HCT116 (cell line): ENCODE measurements around the gene HOXA13. TPM values are rescaled to one million over a fixed set of nuclear protein-coding genes. Genes with fewer than 3 reads are reported as not detected.

Experiments
- ATAC-seq: fragments of 200-7000 bp; cut with Tn5 transposase; 2 replicates; pipeline ENCODE4 v1.9.1; 2020; ENCODE audit warnings: mild to moderate bottlenecking, moderate library complexity
- BruUV-seq: library from RNA; stranded (reverse); fragments of 400-500 nt; replicated peaks from 2 replicates; lab custom pipeline; 2021; lab: Mats Ljungman, UMichigan
- CTCF ChIA-PET: fragments of 300-600 bp; sonication (Branson Sonifier 250); formaldehyde crosslinking; loops from one replicate; lab custom pipeline; 2021; ENCODE audit warnings: antibody characterized with exemption; lab: Charles Lee
- POLR2A ChIA-PET: fragments of 300-600, 350-600 bp; sonication (Branson Sonifier 250); formaldehyde crosslinking; loops from one replicate; lab custom pipeline; 2021; ENCODE audit warnings: antibody characterized with exemption; lab: Charles Lee
- RAD21 ChIA-PET, 2 experiments: fragments of 300-600 bp; sonication (Branson Sonifier 250); formaldehyde crosslinking; loops; one replicate each; lab custom pipeline; 2023; ENCODE audit warnings: low total read pairs in 2 of 2; ENCODE audit not compliant: uncharacterized antibody in 2 of 2, unreplicated experiment in 2 of 2, low non-redundant PET in 1 of 2; lab: Charles Lee
- DNase-seq: peaks from one replicate; pipeline ENCODE4 v3.0.0-alpha.2; 2010; ENCODE audit warnings: low read depth, low spot score
- H2AFZ ChIP-seq: fragments of 200-600 bp; shearing (Covaris generic), sonication (generic); 2 replicates; pipeline ENCODE4 v1.6.1; 2017; ENCODE audit warnings: low read depth, mixed run types, mixed read lengths, antibody characterized with exemption, low read length; ENCODE audit not compliant: poor library complexity, severe bottlenecking
- H3K27ac ChIP-seq: 2 replicates; pipeline ENCODE4 v1.5.1; 2012; ENCODE audit warnings: low read depth, low read length
- H3K27me3 ChIP-seq: fragments of 200-600 bp; sonication (generic); 2 replicates; pipeline ENCODE4 v1.6.1; 2016; ENCODE audit warnings: mixed run types, low read length, mixed read lengths; ENCODE audit not compliant: insufficient read depth
- H3K36me3 ChIP-seq, 2 experiments: fragments of 200-500 bp in 1 of 2; fragments of 200-600 bp in 1 of 2; sonication (Bioruptor generic) in 1 of 2; sonication (generic) in 1 of 2; 2 replicates each; pipeline versions ENCODE4 v1.5.1 to v1.6.1; 2014 to 2016; ENCODE audit warnings: low read length in 2 of 2, inconsistent platforms in 1 of 2, mixed read lengths in 1 of 2, mixed run types in 1 of 2; ENCODE audit not compliant: insufficient read depth in 2 of 2, control insufficient read depth in 1 of 2
- H3K4me1 ChIP-seq, 2 experiments: fragments of 200-600 bp in 1 of 2; sonication (generic) in 1 of 2; 2 replicates each; pipeline versions ENCODE4 v1.5.1 to v1.6.1; 2012 to 2017; ENCODE audit warnings: low read length in 2 of 2, inconsistent platforms in 1 of 2, mild to moderate bottlenecking in 1 of 2, mixed read lengths in 1 of 2, mixed run types in 1 of 2, moderate library complexity in 1 of 2; ENCODE audit not compliant: insufficient read depth in 2 of 2, control insufficient read depth in 1 of 2
- H3K4me2 ChIP-seq: fragments of 200-600 bp; sonication (generic); 2 replicates; pipeline ENCODE4 v1.6.1; 2017; ENCODE audit warnings: mixed run types, low read length, mixed read lengths
- H3K4me3 ChIP-seq, 2 experiments: fragments of 200-600 bp in 1 of 2; sonication (generic) in 1 of 2; replicated peaks in 1 of 2; 2 replicates each; pipeline ENCODE4 v1.5.1; 2011 to 2016; ENCODE audit warnings: low read length in 2 of 2, control low read depth in 1 of 2, low read depth in 1 of 2, mild to moderate bottlenecking in 1 of 2, mixed read lengths in 1 of 2, mixed run types in 1 of 2
- H3K79me2 ChIP-seq: fragments of 200-600 bp; sonication (generic); 2 replicates; pipeline ENCODE4 v1.6.1; 2017; ENCODE audit warnings: mild to moderate bottlenecking, mixed run types, low read length, moderate library complexity, mixed read lengths; ENCODE audit not compliant: insufficient read depth
- H3K9ac ChIP-seq: fragments of 200-600 bp; sonication (generic); 2 replicates; pipeline ENCODE4 v1.6.1; 2016; ENCODE audit warnings: low read length, mixed read lengths
- H3K9me2 ChIP-seq: fragments of 200-600 bp; sonication (generic), shearing (Covaris generic); 2 replicates; pipeline ENCODE4 v1.6.1; 2017; ENCODE audit warnings: mixed run types, mild to moderate bottlenecking, moderate library complexity; ENCODE audit not compliant: insufficient read depth
- H3K9me3 ChIP-seq, 2 experiments: fragments of 200-500 bp in 1 of 2; fragments of 200-600 bp in 1 of 2; sonication (Bioruptor generic) in 1 of 2; sonication (generic) in 1 of 2; 2 replicates each; pipeline ENCODE4 v1.6.1; 2014 to 2017; ENCODE audit warnings: low read length in 2 of 2, mixed read lengths in 2 of 2, inconsistent platforms in 1 of 2, low read depth in 1 of 2, mild to moderate bottlenecking in 1 of 2, mixed run types in 1 of 2, moderate library complexity in 1 of 2; ENCODE audit not compliant: control insufficient read depth in 1 of 2, insufficient read depth in 1 of 2
- H4K20me1 ChIP-seq: fragments of 200-600 bp; sonication (generic), shearing (Covaris generic); 2 replicates; pipeline ENCODE4 v1.6.1; 2017; ENCODE audit warnings: mixed run types, mild to moderate bottlenecking, moderate library complexity; ENCODE audit not compliant: insufficient read depth
- ATF3 ChIP-seq: IDR thresholded peaks from 2 replicates; pipeline ENCODE4 v1.6.1; 2012
- CBX3 ChIP-seq: IDR thresholded peaks from 2 replicates; pipeline ENCODE4 v1.6.1; 2012; ENCODE audit warnings: low read depth
- CEBPB ChIP-seq: IDR thresholded peaks from 2 replicates; pipeline ENCODE4 v1.6.1; 2012; ENCODE audit warnings: low read depth
- EGR1 ChIP-seq: IDR thresholded peaks from 2 replicates; pipeline ENCODE4 v1.6.1; 2012; ENCODE audit warnings: low read depth
- ELF1 ChIP-seq: IDR thresholded peaks from 2 replicates; pipeline ENCODE4 v1.6.1; 2012; ENCODE audit warnings: low read depth, borderline replicate concordance
- EZH2 ChIP-seq: fragments of 200-600 bp; sonication (generic); IDR thresholded peaks from 2 replicates; pipeline ENCODE4 v1.6.1; 2017; ENCODE audit warnings: antibody characterized with exemption, mixed run types
- EZH2phosphoT487 ChIP-seq: fragments of 200-600 bp; IDR thresholded peaks from 2 replicates; pipeline ENCODE4 v1.6.1; 2018; ENCODE audit warnings: antibody characterized with exemption, borderline replicate concordance
- JUND ChIP-seq: IDR thresholded peaks from 2 replicates; pipeline ENCODE4 v1.6.1; 2012
- POLR2AphosphoS5 ChIP-seq: IDR thresholded peaks from 2 replicates; pipeline ENCODE4 v1.6.1; 2011; ENCODE audit warnings: mild to moderate bottlenecking, low read depth, low read length, moderate library complexity
- SIN3A ChIP-seq: IDR thresholded peaks from 2 replicates; pipeline ENCODE4 v1.6.1; 2012; ENCODE audit warnings: low read depth
- SP1 ChIP-seq: IDR thresholded peaks from 2 replicates; pipeline ENCODE4 v1.6.1; 2012; ENCODE audit warnings: low read depth
- SRF ChIP-seq: IDR thresholded peaks from 2 replicates; pipeline ENCODE4 v1.6.1; 2012; ENCODE audit warnings: low read depth
- TCF7L2 ChIP-seq: IDR thresholded peaks from 2 replicates; pipeline ENCODE4 v1.7.0; 2011; ENCODE audit warnings: borderline replicate concordance, inconsistent platforms; ENCODE audit not compliant: insufficient read depth, insufficient read length; ENCODE audit errors: extremely low read depth
- YY1 ChIP-seq: IDR thresholded peaks from 2 replicates; pipeline ENCODE4 v1.6.1; 2011; ENCODE audit warnings: low read length, low read depth, moderate library complexity, mild to moderate bottlenecking; ENCODE audit not compliant: insufficient replicate concordance; ENCODE audit errors: extremely low read depth
- ZFX ChIP-seq: fragments of 450-650 bp; IDR thresholded peaks from 2 replicates; pipeline ENCODE4 v1.6.1; 2017
- intact Hi-C: fragments of 100-400 bp; cut with micrococcal nuclease; formaldehyde crosslinking; loops from 2 replicates; pipeline ENCODE4 v1.10.0; 2022
- total RNA-seq: library from RNA; stranded (reverse); gene quantifications from one replicate; pipeline ENCODE4 v1.2.1, GENCODE V29; 2021; ENCODE audit not compliant: unreplicated experiment
- TF ChIP-seq, protein P1 (sequence below): IDR thresholded peaks from 2 replicates; pipeline ENCODE4 v1.6.1; 2012

Gene HOXA13
- total RNA-seq, 1 experiment from 2014 or later: 3.6 TPM

DNA sequence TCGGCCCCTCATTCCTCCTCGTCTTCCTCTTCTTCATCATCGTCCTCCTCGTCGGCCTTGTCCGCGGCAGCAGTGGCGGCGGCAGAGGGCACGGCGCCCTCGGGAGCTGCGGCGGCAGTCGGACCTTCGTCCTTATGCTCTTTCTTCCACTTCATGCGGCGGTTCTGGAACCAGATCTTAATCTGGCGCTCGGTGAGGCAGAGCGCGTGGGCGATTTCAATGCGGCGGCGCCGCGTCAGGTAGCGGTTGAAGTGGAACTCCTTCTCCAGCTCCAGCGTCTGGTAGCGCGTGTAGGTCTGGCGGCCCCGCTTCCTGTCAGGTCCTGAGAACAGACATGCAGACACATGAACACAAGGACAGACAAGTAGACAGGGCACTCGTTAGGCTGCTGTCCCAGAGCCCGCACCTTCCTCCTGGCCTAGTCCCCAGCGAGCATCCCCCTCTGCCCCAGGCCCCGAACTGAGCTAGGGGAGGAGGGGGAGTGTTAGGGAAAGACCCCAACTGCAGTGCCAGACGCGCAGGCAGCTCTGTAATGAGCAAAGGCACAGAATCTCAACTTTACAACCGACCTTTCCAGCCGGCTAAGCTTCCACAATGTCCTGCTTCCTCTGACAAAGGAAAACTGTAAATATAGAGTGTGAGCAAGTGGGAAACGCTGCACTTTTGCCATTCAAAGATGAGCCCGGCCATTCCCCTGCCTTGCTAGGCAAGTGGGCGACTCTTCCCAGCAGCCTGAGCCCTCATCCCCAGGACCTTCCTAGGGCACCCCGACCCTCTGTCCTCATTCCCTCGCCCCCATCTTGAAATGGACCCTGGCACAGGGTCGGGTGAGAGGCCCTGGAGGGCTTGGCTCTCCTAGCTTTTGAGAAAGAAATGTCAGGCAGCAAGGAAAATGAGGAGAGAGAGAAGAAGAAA is 44.7 kb downstream of the HOXA13 start:
- Histone ChIP-seq H3K27me3 (no peaks in the 10 kb centered on the region), H3K4me2 (peak overlapping the region; percentile 100), H3K27ac (peak overlapping the region; percentile 91), H3K36me3 (no peaks in the 10 kb centered on the region), H3K79me2 (peaks cover 27% of the 10 kb centered on the region), H3K9me2 (no peaks in the 10 kb centered on the region), H3K9ac (peak overlapping the region; percentile 94), H3K4me1 (peaks cover 15 to 52% of the 10 kb centered on the region in 2 experiments), H4K20me1 (no peaks in the 10 kb centered on the region), H2AFZ (no peak overlapping the region), H3K4me3 (peak overlapping the region; percentile 70 to 88), H3K9me3 (no peaks in the 10 kb centered on the region)
- intact Hi-C loops: loop anchor here (5.0 kb wide), 1 partner anchor 303 kb away; no protein-coding TSS in a partner anchor
- ChIA-PET RAD21 (no interaction called here), CTCF (interaction anchor here (2.0 kb wide), 1 partner anchor 11 kb away, joined by 4 read pairs; no protein-coding TSS in a partner anchor), POLR2A (no interaction called here)
- ATAC-seq (no peak), DNase-seq (no peak)
- BruUV-seq: no TSS peak
- no peak for TF ChIP-seq SIN3A
- TF ChIP-seq SRF: no peak
- no peak for TF ChIP-seq SP1
- TF ChIP-seq ATF3: no peak
- no peak for TF ChIP-seq EZH2
- TF ChIP-seq CBX3: no peak
- no peak for TF ChIP-seq TCF7L2
- TF ChIP-seq EGR1: no peak
- no peak for TF ChIP-seq POLR2AphosphoS5
- TF ChIP-seq JUND: no peak
- TF ChIP-seq ELF1: no peak
- TF ChIP-seq ZFX: no peak
- TF ChIP-seq, protein P1, sequence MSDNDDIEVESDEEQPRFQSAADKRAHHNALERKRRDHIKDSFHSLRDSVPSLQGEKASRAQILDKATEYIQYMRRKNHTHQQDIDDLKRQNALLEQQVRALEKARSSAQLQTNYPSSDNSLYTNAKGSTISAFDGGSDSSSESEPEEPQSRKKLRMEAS: no peak
- no peak for TF ChIP-seq YY1
- no peak for TF ChIP-seq EZH2phosphoT487
- TF ChIP-seq CEBPB: no peak
